ENCODE data around the gene CEACAM19.
"Not testable (repeated sequence)": the region's sequence is repeated elsewhere in the genome, so short reads cannot be mapped to it uniquely, and the experiment has no call there.

Gene CEACAM19

GRCh38 chr19:44703336-44704078 is 32.2 kb downstream of the CEACAM19 start:
- no peak for DNase-seq

DNA sequence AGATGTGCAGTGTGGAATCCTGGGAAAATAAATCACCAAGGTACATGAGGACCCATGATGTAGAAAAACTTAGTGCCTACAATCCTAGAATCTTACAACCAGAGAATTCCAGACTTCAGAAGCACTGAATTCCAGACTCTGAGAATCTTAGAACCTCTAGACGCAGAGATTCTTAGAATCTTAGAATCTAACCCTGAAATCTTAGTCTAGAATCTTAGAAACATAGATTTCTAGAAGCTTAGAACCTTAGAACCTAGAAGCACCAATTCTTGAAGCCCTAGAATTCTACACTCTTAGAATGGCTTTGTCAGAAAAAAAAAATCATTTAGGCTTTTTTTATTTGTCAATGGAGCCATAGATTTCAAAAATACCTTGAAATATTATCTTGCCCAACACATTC is 33.7 kb downstream of the CEACAM19 start:
- no peak for DNase-seq

- no peak for DNase-seq
Observed at GRCh38 chr19:44705502-44706010, 34.3 kb downstream of the CEACAM19 start.

GRCh38 chr19:44706506-44707236 is 35.4 kb downstream of the CEACAM19 start:
- DNase-seq, result no peak

GRCh38 chr19:44707794-44708193 is 36.5 kb downstream of the CEACAM19 start:
- DNase-seq, result no peak

GRCh38 chr19:44708940-44709339 is 37.7 kb downstream of the CEACAM19 start:
- DNase-seq, result no peak

- not testable (repeated sequence) for DNase-seq
Observed at GRCh38 chr19:44709434-44710266, 38.4 kb downstream of the CEACAM19 start.

- DNase-seq, result no peak
Observed at GRCh38 chr19:44710483-44710882, 39.2 kb downstream of the CEACAM19 start.

DNA sequence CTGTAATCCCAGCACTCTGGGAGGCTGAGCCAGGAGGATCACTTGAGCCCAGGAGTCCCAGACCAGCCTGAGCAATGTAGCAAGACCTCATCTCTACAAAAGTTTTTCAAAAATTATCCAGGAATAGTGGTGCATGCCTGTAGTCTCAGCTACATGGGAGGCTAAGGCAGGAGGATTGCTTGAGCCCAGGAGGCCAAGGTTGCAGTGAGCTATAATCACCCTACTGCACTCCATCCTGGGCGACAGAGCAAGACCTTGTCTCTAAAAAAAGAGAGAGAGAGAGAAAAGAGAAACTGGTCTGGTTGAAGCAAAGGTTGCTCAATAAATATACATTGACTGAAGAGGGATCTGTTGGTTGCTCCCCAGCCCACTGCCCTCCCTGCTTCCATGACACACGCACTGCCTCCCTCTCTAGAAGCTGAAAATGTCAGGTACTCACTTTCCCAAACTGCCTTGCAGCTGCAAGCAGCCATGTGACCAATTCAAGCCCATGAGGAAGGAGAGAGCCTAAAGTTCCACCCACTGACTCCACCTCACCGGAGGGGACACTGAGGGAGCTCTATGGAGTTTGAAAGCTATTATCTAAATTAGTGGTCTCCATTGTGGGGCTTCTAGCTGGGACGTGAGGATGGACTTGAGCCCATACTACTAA is 41.7 kb downstream of the CEACAM19 start:
- DNase-seq, result no peak

DNA sequence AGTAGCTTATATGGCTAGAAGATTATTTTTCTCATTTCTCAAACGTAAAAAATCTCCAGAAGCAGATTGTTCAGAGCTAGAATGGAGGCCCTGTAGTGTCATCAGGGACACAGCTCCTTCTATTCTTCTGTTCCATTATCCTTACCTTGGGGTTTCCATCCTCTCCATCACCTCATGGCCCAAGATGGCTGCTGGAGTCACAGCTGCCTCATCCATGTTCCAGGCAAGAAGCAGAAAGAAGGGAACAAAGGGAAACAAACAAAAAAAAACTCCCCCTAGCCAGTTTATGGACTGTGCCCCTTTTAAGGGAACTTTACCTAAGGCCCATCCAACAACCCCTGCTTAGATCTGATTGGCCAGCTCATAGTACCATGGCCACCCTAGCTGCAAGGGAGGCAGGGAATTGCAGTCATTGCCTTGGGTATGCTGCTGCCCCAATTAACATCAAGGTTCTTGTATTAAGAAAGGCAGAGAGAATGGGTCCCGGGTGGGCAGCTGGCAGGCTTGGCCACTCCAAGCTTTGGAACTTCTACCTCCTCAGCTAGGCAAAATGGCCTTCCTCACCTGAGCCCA is 43.4 kb downstream of the CEACAM19 start:
- no peak for DNase-seq

DNA sequence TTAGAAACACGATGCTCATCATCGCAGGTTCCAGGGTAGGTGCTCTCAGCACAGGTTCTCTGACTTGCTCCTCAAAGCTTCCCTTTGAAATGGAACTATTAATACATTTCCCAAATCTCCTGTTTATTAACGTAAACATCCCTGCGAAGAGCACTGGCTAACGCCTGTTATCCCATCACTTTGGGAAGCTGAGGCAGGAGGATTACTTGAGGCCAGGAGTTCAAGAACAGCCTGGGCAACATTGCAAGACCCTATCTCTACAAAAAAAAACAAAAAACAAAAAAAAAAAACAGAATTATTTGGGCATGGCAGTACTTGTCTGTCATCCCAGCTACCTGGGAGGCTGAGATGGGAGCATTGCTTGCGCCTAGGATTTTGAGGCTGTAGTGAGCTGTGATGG is 46.3 kb downstream of the CEACAM19 start:
- no peak for DNase-seq

GRCh38 chr19:44718441-44719261 is 47.4 kb downstream of the CEACAM19 start:
- DNase-seq, result no peak

DNA sequence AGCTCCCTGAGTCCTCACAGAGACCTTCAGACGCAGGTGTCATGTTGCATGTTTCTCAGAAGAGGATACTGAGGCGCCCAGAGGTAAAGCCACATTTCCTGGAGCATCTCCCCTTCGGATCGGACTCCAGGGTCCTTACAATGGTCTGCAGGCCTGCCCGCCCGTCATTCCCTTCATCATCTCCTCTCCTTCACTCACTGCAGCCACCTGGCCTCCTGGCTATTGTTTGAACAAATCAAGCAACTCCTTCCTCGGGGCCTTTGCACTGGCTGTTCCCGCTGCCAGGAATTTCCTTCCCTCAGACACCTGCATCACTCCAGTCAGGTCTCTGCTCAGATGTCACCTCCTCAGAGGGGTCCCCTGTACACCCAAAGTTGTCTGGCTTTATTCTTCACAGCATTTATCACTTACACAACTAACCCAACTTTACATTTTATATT is 48.0 kb downstream of the CEACAM19 start:
- no peak for DNase-seq

DNA sequence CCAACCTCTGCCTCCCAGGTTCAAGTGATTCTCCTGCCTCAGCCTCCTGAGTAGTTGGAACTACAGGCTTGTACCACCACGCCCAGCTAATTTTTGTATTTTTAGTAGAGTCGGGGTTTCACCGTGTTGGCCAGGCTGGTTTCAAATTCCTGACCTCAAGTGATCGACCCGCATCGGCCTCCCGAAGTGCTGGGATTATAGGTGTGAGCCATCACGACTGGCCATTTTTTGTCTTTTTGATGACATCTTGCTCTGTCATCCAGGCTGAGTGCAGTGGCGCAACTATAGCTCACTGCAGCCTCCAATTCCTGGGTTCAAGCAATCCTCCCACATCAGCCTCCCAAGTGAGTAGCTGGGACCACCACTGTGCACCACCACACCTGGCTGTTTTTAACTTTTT is 49.1 kb downstream of the CEACAM19 start:
- DNase-seq, result not testable (repeated sequence)

GRCh38 chr19:44720945-44721344 is 49.7 kb downstream of the CEACAM19 start:
- no peak for DNase-seq

DNA sequence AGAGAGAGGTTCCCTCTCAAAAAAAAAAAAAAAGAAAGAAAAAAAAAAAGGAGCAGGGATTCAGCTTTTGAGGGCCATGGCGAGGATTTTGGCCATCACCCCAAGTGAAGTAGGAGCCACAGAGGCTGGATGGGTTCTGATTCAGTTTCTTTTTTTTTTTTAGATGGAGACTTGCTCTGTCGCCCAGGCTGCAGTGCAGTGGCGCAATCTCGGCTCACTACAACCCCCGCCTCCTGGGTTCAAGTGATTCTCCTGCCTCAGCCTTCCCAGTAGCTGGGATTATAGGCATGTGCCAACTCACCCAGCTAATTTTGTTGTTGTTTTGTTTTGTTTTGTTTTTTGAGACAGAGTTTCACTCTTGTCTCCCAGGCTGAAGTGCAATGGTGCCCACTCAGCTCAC is 50.1 kb downstream of the CEACAM19 start:
- not testable (repeated sequence) for DNase-seq

- peak; percentile 24 for DNase-seq
Observed at GRCh38 chr19:44722131-44723121, 51.1 kb downstream of the CEACAM19 start.

DNA sequence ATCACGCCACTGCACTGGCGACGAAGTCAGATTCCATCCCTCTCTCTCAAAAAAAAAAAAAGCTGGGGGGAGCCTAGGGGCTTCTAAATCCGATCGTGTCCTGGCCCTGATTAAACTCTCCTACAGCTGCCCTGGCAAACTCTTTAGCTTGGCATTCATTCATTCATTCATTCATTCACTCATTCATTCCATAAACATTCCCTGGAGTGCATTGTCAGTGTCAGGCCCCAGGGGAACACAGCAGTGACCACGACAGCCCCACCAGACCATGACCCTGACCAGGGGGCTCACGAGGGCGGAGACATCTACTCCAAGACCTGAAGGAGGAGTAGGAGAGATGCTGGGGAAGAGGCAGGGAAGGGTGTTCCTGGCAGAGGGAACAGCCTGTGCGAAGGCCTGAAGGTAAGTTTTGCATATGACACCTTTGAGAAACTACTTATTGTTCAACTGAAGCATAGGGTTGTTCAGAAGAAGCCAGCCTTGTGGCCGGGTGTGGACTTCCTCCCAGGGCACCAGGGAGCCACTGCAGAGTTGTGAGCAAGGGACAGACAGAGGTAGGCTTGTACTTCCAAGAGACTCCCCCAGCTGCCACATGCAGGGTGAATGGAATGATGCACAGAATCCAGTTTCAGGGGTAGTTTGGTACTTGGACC is 52.1 kb downstream of the CEACAM19 start:
- no peak for DNase-seq

- DNase-seq, result peak; percentile 85
Observed at GRCh38 chr19:44723952-44724319, 52.7 kb downstream of the CEACAM19 start.

DNA sequence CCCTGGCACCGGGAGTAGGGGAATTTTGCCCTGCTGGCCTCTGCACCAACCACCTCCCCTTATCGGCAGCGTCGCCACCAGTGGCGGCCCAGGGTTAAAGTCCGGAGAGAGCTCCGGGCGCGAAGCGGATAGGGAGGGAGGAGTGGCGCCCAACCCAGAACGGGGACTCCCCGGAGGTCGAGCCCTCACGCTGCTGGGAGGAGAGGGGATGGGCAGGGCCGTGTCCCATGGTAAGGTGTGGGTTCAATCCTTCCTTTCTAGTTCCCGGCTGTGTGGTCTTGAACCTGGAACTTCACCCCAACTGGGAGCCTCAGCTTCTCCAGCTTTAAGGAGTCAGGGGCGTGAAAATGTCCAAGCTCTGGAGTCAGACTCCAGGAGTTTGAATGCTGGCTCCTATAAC is 54.0 kb downstream of the CEACAM19 start:
- peak; percentile 21 for DNase-seq

Measured in CD4-positive, alpha-beta T cell treated with Interleukin-12 subunit alpha and Interleukin-12 subunit beta, for 1 hour (primary cell).